ENCODE measurements around the gene TAT. TPM values are rescaled to one million over a fixed set of nuclear protein-coding genes. Genes with fewer than 3 reads are reported as not detected.

Gene TAT
- total RNA-seq, 1 donor from 2014 or later = not detected

DNA sequence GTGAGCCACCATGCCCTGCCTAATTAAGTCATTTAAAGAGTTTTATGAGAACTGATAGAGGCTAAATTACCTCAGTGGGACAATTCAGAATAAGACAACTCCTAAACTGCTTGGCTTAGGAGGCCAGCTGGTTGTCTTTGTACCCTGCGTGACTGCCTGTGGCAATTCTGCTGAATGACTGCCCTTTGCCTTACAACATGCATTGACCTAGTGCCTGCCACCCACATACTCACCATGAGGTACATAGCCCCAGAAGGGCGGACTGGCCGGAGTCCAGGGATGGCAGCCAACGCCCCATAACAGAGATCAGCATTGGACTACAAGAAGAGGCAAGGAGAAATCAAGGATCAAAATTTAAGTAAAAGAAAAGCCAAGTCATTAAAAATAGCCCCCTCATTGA, 7.3 kb downstream of the TAT start:
- DNase-seq (no peak), ATAC-seq (ENCODE audit: low read depth) (no peak)
- peaks cover 2% of the 10 kb centered on the region for H3K36me3 Mint-ChIP-seq (ENCODE audit: low read depth)
- no peak overlapping the region for H3K27ac Mint-ChIP-seq
- peaks cover 40% of the 10 kb centered on the region for H3K4me1 Mint-ChIP-seq
- H3K27me3 Mint-ChIP-seq = no peaks in the 10 kb centered on the region
- H3K4me3 Mint-ChIP-seq = no peak overlapping the region
- intact Hi-C loops (cut with micrococcal nuclease) = loop anchor here (10.0 kb wide), 1 partner anchor 1095 kb away; no protein-coding TSS in a partner anchor
- POLR2A ChIA-PET = no interaction called here
- CTCF ChIA-PET = interaction anchor here (1.1 to 1.2 kb wide), 2 partner anchors 41 to 70 kb away, joined by 3 read pairs; no protein-coding TSS in a partner anchor
- no peak for TF ChIP-seq CTCF (IDR thresholded peaks at IDR 0.05)
- H3K9me3 Mint-ChIP-seq = no peaks in the 10 kb centered on the region

DNA sequence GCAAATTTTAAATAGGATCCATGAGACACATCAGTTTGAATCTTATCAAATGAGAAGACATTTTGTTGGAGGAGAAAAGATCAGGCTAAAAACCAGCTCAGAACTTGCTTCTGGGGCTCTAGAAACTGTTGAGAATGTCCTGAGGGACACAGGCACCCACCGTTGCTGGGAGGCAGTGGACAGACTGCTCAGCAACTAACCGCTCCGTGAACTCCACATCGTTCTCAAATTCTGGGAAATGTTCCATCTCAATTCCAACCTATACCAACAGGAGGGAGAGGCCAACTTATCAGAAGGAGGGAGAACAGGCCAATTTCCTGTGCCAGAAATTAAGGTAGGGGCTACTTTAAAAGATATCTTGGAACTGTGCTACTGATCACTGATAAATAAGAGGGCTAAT, 8.3 kb downstream of the TAT start:
- Mint-ChIP-seq H3K27ac (no peak overlapping the region), H3K4me1 (peaks cover 41% of the 10 kb centered on the region), H3K9me3 (no peaks in the 10 kb centered on the region), H3K4me3 (no peak overlapping the region), H3K27me3 (no peaks in the 10 kb centered on the region), H3K36me3 (ENCODE audit: low read depth) (peaks cover 6% of the 10 kb centered on the region)
- intact Hi-C loops (cut with micrococcal nuclease) = loop anchor here (10.0 kb wide), 1 partner anchor 1096 kb away; no protein-coding TSS in a partner anchor
- no peak for ATAC-seq (ENCODE audit: low read depth)
- no peak for TF ChIP-seq CTCF (IDR thresholded peaks at IDR 0.05)
- ChIA-PET CTCF (interaction anchor here (1.1 to 1.4 kb wide), 2 partner anchors 42 to 69 kb away, joined by 3 to 6 read pairs; no protein-coding TSS in a partner anchor), POLR2A (no interaction called here)
- no peak for DNase-seq

DNA sequence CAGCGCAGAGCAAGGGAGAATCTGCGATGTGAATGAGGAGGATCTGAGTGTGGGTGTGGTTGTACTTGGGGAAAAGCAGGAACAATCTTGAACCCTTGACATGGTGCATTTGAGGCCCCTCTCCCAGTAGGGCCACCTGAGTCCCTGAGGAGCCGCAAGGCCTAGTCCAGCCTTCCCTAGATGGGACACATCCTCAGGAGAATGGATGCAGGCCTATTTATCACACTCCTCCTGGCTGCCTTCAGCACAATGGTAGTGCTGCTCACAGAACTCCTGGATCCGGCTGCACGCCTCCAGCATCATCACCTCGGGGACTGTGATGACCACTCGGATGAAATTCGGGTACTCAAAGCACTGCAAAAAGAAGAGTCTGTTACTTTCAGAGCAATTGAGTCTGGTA, 9.0 kb downstream of the TAT start:
- H3K4me3 Mint-ChIP-seq = no peak overlapping the region
- peaks cover 6% of the 10 kb centered on the region for H3K36me3 Mint-ChIP-seq (ENCODE audit: low read depth)
- no peaks in the 10 kb centered on the region for H3K27me3 Mint-ChIP-seq
- H3K27ac Mint-ChIP-seq = peak overlapping the region; percentile 59
- ChIA-PET POLR2A (interaction anchor here (0.6 kb wide), 1 partner anchor 43 kb away, joined by 3 read pairs; no protein-coding TSS in a partner anchor), CTCF (interaction anchor here (0.8 to 3.9 kb wide), 3 partner anchors 26 to 43 kb away, joined by 3 to 157 read pairs (median 6); no protein-coding TSS in a partner anchor)
- intact Hi-C loops (cut with micrococcal nuclease) = loop anchor here (10.0 kb wide), 1 partner anchor 1097 kb away; no protein-coding TSS in a partner anchor
- DNase-seq (no peak), ATAC-seq (ENCODE audit: low read depth) (no peak)
- H3K9me3 Mint-ChIP-seq = no peaks in the 10 kb centered on the region
- peaks cover 39% of the 10 kb centered on the region for H3K4me1 Mint-ChIP-seq
- no peak for TF ChIP-seq CTCF (IDR thresholded peaks at IDR 0.05)

- H3K4me1 Mint-ChIP-seq = peaks cover 46% of the 10 kb centered on the region
- H3K36me3 Mint-ChIP-seq (ENCODE audit: low read depth) = peaks cover 18% of the 10 kb centered on the region
- CTCF ChIA-PET = interaction anchor here (1.0 to 3.9 kb wide), 7 partner anchors 11 to 317 kb away, joined by 4 to 157 read pairs (median 4); partner anchors contain the start of gene TAT
- TF ChIP-seq CTCF (IDR thresholded peaks at IDR 0.05) = no peak
- peaks cover 11% of the 10 kb centered on the region for H3K9me3 Mint-ChIP-seq
- ATAC-seq (ENCODE audit: low read depth) (no peak), DNase-seq (no peak)
- POLR2A ChIA-PET = interaction anchor here (0.6 to 3.0 kb wide), 9 partner anchors 43 to 765 kb away, joined by 3 to 120 read pairs (median 8); partner anchors contain the start of genes AP1G1, CMTR2, DHX38 and TXNL4B
- H3K27ac Mint-ChIP-seq = peak overlapping the region; percentile 96
- H3K4me3 Mint-ChIP-seq = peak overlapping the region; percentile 87
- H3K27me3 Mint-ChIP-seq = no peaks in the 10 kb centered on the region
- intact Hi-C loops (cut with micrococcal nuclease) = loop anchor here (1.0 to 10.0 kb wide), 10 partner anchors 23 to 1099 kb away; partner anchors contain the start of genes CMTR2, DHODH and IST1
These were observed 10.8 kb downstream of the TAT start for GRCh38 chr16:71565812-71566700.
